ENCODE data around the gene PABPC3.

DNA sequence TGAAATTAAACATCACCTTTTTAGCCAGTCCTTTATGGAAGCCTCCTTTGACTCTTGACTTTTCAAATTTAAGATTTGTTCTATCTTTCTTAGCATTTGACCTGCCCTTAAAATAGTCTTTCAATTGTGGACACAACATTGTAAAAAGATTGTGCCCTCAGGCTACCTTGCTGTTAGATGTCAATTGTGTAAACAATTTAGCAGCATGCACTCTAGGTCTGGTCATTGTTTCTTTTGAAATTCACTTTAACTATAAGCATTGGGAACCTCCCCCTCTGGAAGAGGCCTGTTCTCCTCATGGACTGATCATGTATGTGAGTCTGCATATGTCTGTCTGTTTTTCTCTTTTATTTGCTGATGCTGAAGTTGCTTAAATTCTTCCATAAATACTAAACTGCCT lies 31.5 kb upstream of the PABPC3 start:
- TF ChIP-seq, protein P1, sequence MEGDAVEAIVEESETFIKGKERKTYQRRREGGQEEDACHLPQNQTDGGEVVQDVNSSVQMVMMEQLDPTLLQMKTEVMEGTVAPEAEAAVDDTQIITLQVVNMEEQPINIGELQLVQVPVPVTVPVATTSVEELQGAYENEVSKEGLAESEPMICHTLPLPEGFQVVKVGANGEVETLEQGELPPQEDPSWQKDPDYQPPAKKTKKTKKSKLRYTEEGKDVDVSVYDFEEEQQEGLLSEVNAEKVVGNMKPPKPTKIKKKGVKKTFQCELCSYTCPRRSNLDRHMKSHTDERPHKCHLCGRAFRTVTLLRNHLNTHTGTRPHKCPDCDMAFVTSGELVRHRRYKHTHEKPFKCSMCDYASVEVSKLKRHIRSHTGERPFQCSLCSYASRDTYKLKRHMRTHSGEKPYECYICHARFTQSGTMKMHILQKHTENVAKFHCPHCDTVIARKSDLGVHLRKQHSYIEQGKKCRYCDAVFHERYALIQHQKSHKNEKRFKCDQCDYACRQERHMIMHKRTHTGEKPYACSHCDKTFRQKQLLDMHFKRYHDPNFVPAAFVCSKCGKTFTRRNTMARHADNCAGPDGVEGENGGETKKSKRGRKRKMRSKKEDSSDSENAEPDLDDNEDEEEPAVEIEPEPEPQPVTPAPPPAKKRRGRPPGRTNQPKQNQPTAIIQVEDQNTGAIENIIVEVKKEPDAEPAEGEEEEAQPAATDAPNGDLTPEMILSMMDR (IDR thresholded peaks at IDR 0.05 in 8 of 11, conservative IDR thresholded peaks at IDR 0.05 in 3 of 11): no peak
- no peak for TF ChIP-seq POLR2A (IDR thresholded peaks at IDR 0.05)

Data from spleen (tissue), 7 donors.